Measurements from ENCODE around the gene SSBP4. TPM values are rescaled to one million over a fixed set of nuclear protein-coding genes. Genes with fewer than 3 reads are reported as not detected.
A peak's percentile ranks its signal among the peaks of the same experiment; 100 is the strongest.

SSBP4 gene
- total and polyA plus RNA-seq, 2 experiments from 2014 or later, result 44.4 to 52.0 TPM

DNA sequence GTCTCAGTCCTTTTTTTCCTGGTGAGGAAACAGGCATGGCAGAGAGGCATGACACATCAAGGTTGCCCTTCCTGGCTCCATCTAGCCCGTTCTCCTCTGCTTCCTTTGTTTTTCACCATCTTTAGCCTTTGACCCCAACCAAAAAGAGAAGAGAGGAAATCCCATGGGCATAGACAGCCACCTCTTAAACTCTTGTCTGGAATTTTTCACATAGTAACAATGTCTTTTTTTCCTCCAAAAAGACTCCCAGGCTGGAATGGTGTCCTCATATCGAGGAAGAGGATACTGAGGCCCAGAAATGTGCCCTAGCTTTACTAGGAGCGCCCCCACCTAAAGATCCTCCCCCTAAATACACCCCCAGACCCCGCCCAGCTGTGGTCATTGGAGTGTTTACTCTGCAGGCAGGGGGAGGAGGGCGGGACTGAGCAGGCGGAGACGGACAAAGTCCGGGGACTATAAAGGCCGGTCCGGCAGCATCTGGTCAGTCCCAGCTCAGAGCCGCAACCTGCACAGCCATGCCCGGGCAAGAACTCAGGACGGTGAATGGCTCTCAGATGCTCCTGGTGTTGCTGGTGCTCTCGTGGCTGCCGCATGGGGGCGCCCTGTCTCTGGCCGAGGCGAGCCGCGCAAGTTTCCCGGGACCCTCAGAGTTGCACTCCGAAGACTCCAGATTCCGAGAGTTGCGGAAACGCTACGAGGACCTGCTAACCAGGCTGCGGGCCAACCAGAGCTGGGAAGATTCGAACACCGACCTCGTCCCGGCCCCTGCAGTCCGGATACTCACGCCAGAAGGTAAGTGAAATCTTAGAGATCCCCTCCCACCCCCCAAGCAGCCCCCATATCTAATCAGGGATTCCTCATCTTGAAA is 33.3 kb upstream of the SSBP4 start, which contains the start of gene GDF15:
TSS of gene GDF15 (plus strand) at position 484 of the 868 bp plus-strand sequence. CDS start at position 516, 32 bp downstream.
- Histone ChIP-seq H3F3A (replicated peaks; ENCODE audit: low read depth) (peaks cover 26% of the 10 kb centered on the region), H4K20me1 (replicated peaks; ENCODE audit: insufficient read depth) (no peaks in the 10 kb centered on the region), H3K27ac (ENCODE audit: low read depth) (peak within 1 kb of the TSS; percentile 68; the same call in 1 of the 2 replicates), H3K79me2 (replicated peaks; ENCODE audit: insufficient read depth) (no peaks in the 10 kb centered on the region), H3K4me1 (ENCODE audit: insufficient read depth) (peaks cover 9% of the 10 kb centered on the region), H2AFZ (peak within 1 kb of the TSS; percentile 69), H3K9me2 (ENCODE audit: insufficient read depth) (no peaks in the 10 kb centered on the region), H3K27me3 (ENCODE audit: insufficient read depth) (peaks cover 21% of the 10 kb centered on the region), H3K36me3 (ENCODE audit: insufficient read depth) (no peaks in the 10 kb centered on the region), H3K4me2 (peak within 1 kb of the TSS; percentile 51), H3K4me3 (peak within 1 kb of the TSS; percentile 41)
- Mint-ChIP-seq H3K9me3 (no peaks in the 10 kb centered on the region), H3K4me1 (peaks cover 14% of the 10 kb centered on the region), H3K27ac (peak within 1 kb of the TSS; percentile 81), H3K4me3 (peak within 1 kb of the TSS; percentile 67), H3K36me3 (ENCODE audit: low read depth) (peaks cover 11% of the 10 kb centered on the region), H3K27me3 (ENCODE audit: insufficient read depth, low read depth, poor library complexity) (peaks cover 38% of the 10 kb centered on the region)
- ATAC-seq, result peak; percentile 79
- TF ChIP-seq, protein P1, sequence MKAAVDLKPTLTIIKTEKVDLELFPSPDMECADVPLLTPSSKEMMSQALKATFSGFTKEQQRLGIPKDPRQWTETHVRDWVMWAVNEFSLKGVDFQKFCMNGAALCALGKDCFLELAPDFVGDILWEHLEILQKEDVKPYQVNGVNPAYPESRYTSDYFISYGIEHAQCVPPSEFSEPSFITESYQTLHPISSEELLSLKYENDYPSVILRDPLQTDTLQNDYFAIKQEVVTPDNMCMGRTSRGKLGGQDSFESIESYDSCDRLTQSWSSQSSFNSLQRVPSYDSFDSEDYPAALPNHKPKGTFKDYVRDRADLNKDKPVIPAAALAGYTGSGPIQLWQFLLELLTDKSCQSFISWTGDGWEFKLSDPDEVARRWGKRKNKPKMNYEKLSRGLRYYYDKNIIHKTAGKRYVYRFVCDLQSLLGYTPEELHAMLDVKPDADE (IDR thresholded peaks at IDR 0.05), result no peak
- TF ChIP-seq CREB1 (CRISPR knock-in tag; IDR thresholded peaks at IDR 0.05; ENCODE audit: low read depth) (no peak), NANOG (IDR thresholded peaks at IDR 0.05; ENCODE audit: borderline replicate concordance) (no peak), EZH2phosphoT487 (IDR thresholded peaks at IDR 0.05; ENCODE audit: unreplicated experiment) (no peak), ZNF331 (CRISPR knock-in tag; IDR thresholded peaks at IDR 0.05; ENCODE audit: low read depth) (no peak), EZH2 (IDR thresholded peaks at IDR 0.05; ENCODE audit: low read depth, unreplicated experiment) (no peak), POLR2AphosphoS5 (IDR thresholded peaks at IDR 0.05; ENCODE audit: low read depth) (peak; percentile 81), STAT1 (IDR thresholded peaks at IDR 0.05; ENCODE audit: unreplicated experiment) (no peak)
- TF ChIP-seq, protein P2, sequence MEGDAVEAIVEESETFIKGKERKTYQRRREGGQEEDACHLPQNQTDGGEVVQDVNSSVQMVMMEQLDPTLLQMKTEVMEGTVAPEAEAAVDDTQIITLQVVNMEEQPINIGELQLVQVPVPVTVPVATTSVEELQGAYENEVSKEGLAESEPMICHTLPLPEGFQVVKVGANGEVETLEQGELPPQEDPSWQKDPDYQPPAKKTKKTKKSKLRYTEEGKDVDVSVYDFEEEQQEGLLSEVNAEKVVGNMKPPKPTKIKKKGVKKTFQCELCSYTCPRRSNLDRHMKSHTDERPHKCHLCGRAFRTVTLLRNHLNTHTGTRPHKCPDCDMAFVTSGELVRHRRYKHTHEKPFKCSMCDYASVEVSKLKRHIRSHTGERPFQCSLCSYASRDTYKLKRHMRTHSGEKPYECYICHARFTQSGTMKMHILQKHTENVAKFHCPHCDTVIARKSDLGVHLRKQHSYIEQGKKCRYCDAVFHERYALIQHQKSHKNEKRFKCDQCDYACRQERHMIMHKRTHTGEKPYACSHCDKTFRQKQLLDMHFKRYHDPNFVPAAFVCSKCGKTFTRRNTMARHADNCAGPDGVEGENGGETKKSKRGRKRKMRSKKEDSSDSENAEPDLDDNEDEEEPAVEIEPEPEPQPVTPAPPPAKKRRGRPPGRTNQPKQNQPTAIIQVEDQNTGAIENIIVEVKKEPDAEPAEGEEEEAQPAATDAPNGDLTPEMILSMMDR (conservative IDR thresholded peaks at IDR 0.05; ENCODE audit: low read depth in 2 of 2), result peak; percentile 82 to 90
- TF ChIP-seq, protein P3, sequence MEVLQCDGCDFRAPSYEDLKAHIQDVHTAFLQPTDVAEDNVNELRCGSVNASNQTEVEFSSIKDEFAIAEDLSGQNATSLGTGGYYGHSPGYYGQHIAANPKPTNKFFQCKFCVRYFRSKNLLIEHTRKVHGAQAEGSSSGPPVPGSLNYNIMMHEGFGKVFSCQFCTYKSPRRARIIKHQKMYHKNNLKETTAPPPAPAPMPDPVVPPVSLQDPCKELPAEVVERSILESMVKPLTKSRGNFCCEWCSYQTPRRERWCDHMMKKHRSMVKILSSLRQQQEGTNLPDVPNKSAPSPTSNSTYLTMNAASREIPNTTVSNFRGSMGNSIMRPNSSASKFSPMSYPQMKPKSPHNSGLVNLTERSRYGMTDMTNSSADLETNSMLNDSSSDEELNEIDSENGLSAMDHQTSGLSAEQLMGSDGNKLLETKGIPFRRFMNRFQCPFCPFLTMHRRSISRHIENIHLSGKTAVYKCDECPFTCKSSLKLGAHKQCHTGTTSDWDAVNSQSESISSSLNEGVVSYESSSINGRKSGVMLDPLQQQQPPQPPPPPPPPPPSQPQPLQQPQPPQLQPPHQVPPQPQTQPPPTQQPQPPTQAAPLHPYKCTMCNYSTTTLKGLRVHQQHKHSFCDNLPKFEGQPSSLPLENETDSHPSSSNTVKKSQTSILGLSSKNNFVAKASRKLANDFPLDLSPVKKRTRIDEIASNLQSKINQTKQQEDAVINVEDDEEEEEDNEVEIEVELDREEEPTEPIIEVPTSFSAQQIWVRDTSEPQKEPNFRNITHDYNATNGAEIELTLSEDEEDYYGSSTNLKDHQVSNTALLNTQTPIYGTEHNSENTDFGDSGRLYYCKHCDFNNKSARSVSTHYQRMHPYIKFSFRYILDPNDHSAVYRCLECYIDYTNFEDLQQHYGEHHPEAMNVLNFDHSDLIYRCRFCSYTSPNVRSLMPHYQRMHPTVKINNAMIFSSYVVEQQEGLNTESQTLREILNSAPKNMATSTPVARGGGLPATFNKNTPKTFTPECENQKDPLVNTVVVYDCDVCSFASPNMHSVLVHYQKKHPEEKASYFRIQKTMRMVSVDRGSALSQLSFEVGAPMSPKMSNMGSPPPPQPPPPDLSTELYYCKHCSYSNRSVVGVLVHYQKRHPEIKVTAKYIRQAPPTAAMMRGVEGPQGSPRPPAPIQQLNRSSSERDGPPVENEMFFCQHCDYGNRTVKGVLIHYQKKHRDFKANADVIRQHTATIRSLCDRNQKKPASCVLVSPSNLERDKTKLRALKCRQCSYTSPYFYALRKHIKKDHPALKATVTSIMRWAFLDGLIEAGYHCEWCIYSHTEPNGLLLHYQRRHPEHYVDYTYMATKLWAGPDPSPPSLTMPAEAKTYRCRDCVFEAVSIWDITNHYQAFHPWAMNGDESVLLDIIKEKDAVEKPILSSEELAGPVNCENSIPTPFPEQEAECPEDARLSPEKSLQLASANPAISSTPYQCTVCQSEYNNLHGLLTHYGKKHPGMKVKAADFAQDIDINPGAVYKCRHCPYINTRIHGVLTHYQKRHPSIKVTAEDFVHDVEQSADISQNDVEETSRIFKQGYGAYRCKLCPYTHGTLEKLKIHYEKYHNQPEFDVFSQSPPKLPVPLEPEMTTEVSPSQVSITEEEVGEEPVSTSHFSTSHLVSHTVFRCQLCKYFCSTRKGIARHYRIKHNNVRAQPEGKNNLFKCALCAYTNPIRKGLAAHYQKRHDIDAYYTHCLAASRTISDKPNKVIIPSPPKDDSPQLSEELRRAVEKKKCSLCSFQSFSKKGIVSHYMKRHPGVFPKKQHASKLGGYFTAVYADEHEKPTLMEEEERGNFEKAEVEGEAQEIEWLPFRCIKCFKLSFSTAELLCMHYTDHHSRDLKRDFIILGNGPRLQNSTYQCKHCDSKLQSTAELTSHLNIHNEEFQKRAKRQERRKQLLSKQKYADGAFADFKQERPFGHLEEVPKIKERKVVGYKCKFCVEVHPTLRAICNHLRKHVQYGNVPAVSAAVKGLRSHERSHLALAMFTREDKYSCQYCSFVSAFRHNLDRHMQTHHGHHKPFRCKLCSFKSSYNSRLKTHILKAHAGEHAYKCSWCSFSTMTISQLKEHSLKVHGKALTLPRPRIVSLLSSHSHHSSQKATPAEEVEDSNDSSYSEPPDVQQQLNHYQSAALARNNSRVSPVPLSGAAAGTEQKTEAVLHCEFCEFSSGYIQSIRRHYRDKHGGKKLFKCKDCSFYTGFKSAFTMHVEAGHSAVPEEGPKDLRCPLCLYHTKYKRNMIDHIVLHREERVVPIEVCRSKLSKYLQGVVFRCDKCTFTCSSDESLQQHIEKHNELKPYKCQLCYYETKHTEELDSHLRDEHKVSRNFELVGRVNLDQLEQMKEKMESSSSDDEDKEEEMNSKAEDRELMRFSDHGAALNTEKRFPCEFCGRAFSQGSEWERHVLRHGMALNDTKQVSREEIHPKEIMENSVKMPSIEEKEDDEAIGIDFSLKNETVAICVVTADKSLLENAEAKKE (CRISPR knock-in tag; IDR thresholded peaks at IDR 0.05), result no peak
- DNase-seq (ENCODE audit: low spot score), result peak; percentile 89
